HepG2 (cell line): Measurements from ENCODE around the gene GTPBP6. TPM values are rescaled to one million over a fixed set of nuclear protein-coding genes. Genes with fewer than 3 reads are reported as not detected.

Source experiments
- ATAC-seq: fragments of 200-7000 bp; cut with Tn5 transposase; 3 replicates; pipeline ENCODE4 v1.9.1; 2020; ENCODE audit warnings: mild to moderate bottlenecking, moderate library complexity
- BruUV-seq: library from RNA; stranded (reverse); fragments of 400-500 nt; replicated peaks from 2 replicates; lab custom pipeline; 2021; lab: Mats Ljungman, UMichigan
- CTCF ChIA-PET: fragments of 300-600 bp; formaldehyde crosslinking; extraction: SDS; loops from one replicate; lab custom pipeline; 2021; ENCODE audit warnings: low total read pairs, inconsistent platforms, low intra/inter-chr PET ratio; lab: Yijun Ruan, JAX
- POLR2A ChIA-PET: fragments of 350-600 bp; sonication (Branson Sonifier 250); formaldehyde crosslinking; loops from one replicate; lab custom pipeline; 2020; ENCODE audit warnings: antibody characterized with exemption, inconsistent platforms; lab: Yijun Ruan, JAX
- DNase-seq: peaks from one replicate; pipeline ENCODE4 v3.0.0-alpha.2; 2015; ENCODE audit warnings: low spot score
- FAIRE-seq: peaks from 3 replicates; lab custom pipeline; 2011; peaks lifted over from hg19 to GRCh38; lab: Jason Lieb, UNC
- H2AFZ ChIP-seq: one replicate; pipeline ENCODE4 v1.6.1; 2011; ENCODE audit warnings: low read length, inconsistent platforms
- H3K27ac ChIP-seq: fragments of 300-600 bp; 3 replicates; pipeline ENCODE4 v1.8.0; 2011; ENCODE audit warnings: mixed run types, mild to moderate bottlenecking, mixed read lengths, low read length, inconsistent platforms; ENCODE audit not compliant: insufficient read depth; ENCODE audit errors: extremely low read length
- H3K27me3 ChIP-seq, 2 experiments: fragments of 200-600 bp in 1 of 2; 2 replicates in 1 of 2; 3 replicates in 1 of 2; pipeline versions ENCODE4 v1.6.0 to v1.8.0; 2011; ENCODE audit warnings: low read length in 2 of 2, mild to moderate bottlenecking in 2 of 2, moderate library complexity in 2 of 2, inconsistent platforms in 1 of 2; ENCODE audit not compliant: insufficient read depth in 2 of 2, control insufficient read depth in 1 of 2
- H3K36me3 ChIP-seq, 2 experiments: fragments of 200-600 bp in 1 of 2; replicated peaks in 1 of 2; 2 replicates in 1 of 2; 3 replicates in 1 of 2; pipeline versions ENCODE4 v1.5.1 to v1.8.0; 2011; ENCODE audit warnings: low read length in 2 of 2, inconsistent platforms in 1 of 2; ENCODE audit not compliant: insufficient read depth in 2 of 2, control insufficient read depth in 1 of 2
- H3K4me1 ChIP-seq: 2 replicates; pipeline ENCODE4 v1.5.1; 2012; ENCODE audit warnings: low read length, inconsistent platforms; ENCODE audit not compliant: insufficient read depth
- H3K4me2 ChIP-seq: 2 replicates; pipeline ENCODE4 v1.6.0; 2011; ENCODE audit warnings: low read depth, low read length, inconsistent platforms
- H3K4me3 ChIP-seq, 3 experiments: fragments of 200-600 bp in 1 of 3; sonication (generic), shearing (Covaris generic) in 1 of 3; replicated peaks in 1 of 3; 2 replicates each; pipeline ENCODE4 v1.5.1; 2011 to 2016; ENCODE audit warnings: low read length in 3 of 3, inconsistent platforms in 2 of 3, low read depth in 2 of 3, mild to moderate bottlenecking in 2 of 3, control low read depth in 1 of 3, mixed read lengths in 1 of 3; ENCODE audit not compliant: insufficient read depth in 1 of 3
- H3K79me2 ChIP-seq: one replicate; pipeline ENCODE4 v1.6.1; 2011; ENCODE audit warnings: low read length, inconsistent platforms; ENCODE audit not compliant: insufficient read depth
- H3K9ac ChIP-seq: 2 replicates; pipeline ENCODE4 v1.6.0; 2011; ENCODE audit warnings: mild to moderate bottlenecking, low read depth, low read length, inconsistent platforms; ENCODE audit not compliant: insufficient read depth
- H3K9me3 ChIP-seq: 2 replicates; pipeline ENCODE4 v1.5.1; 2012; ENCODE audit warnings: mild to moderate bottlenecking, low read length
- H4K20me1 ChIP-seq: 2 replicates; pipeline ENCODE4 v1.6.0; 2011; ENCODE audit warnings: inconsistent platforms, mild to moderate bottlenecking, low read length, moderate library complexity; ENCODE audit not compliant: insufficient read depth
- CERS6 ChIP-seq: sonication (generic); formaldehyde crosslinking; IDR thresholded peaks from 2 replicates; pipeline ENCODE4 v1.5.0; 2020; ENCODE audit warnings: missing genetic modification reagents
- HCFC1 ChIP-seq: fragments of 150-350 bp; IDR thresholded peaks from 2 replicates; pipeline ENCODE4 v1.6.1; 2014; ENCODE audit warnings: low read depth, low read length
- HOXA3 ChIP-seq: sonication (generic); formaldehyde crosslinking; IDR thresholded peaks from 2 replicates; pipeline ENCODE4 v1.5.0; 2020; ENCODE audit warnings: missing genetic modification reagents
- MAFG ChIP-seq: sonication (generic); formaldehyde crosslinking; IDR thresholded peaks from 2 replicates; pipeline ENCODE4 v1.5.1; 2020; ENCODE audit warnings: mild to moderate bottlenecking, missing genetic modification reagents
- PPARG ChIP-seq: conservative IDR thresholded peaks from 2 replicates; pipeline ENCODE4 v1.6.1; 2016; ENCODE audit warnings: missing biosample characterization, missing genetic modification reagents
- PRDM15 ChIP-seq: sonication (generic); formaldehyde crosslinking; IDR thresholded peaks from 2 replicates; pipeline ENCODE4 v1.4.0; 2020; ENCODE audit warnings: missing genetic modification reagents
- RFX5 ChIP-seq: IDR thresholded peaks from 2 replicates; pipeline ENCODE4 v1.6.1; 2011; ENCODE audit warnings: low read depth, low read length, improper control_type of control experiment
- SP5 ChIP-seq: IDR thresholded peaks from 2 replicates; pipeline ENCODE4 v1.6.1; 2016; ENCODE audit warnings: low read depth, borderline replicate concordance
- TAF1 ChIP-seq: sonication (generic); formaldehyde crosslinking; IDR thresholded peaks from 2 replicates; pipeline ENCODE4 v1.4.0; 2020; ENCODE audit warnings: missing genetic modification reagents
- TAF15 ChIP-seq: fragments of 200-400 bp; formaldehyde crosslinking; IDR thresholded peaks from one replicate; pipeline ENCODE4 v1.6.1; 2018; ENCODE audit warnings: mild to moderate bottlenecking, low read depth, low read length; ENCODE audit not compliant: poor library complexity, severe bottlenecking
- TEF ChIP-seq: sonication (generic); formaldehyde crosslinking; IDR thresholded peaks from 2 replicates; pipeline ENCODE4 v1.5.0; 2020; ENCODE audit warnings: missing genetic modification reagents
- TSC22D2 ChIP-seq: sonication (generic); formaldehyde crosslinking; IDR thresholded peaks from 2 replicates; pipeline ENCODE4 v1.5.1; 2020; ENCODE audit warnings: missing genetic modification reagents, mild to moderate bottlenecking, borderline replicate concordance
- ZFP36L2 ChIP-seq: sonication (generic); formaldehyde crosslinking; IDR thresholded peaks from 2 replicates; pipeline ENCODE4 v1.4.0; 2020; ENCODE audit warnings: missing genetic modification reagents
- ZNF652 ChIP-seq: IDR thresholded peaks from 2 replicates; pipeline ENCODE4 v1.6.1; 2016; ENCODE audit warnings: low read depth, borderline replicate concordance
- WGBS: methylation state at CpG from one replicate; pipeline ENCODE4 v1.1.6; 2017; ENCODE audit warnings: low lambda C conversion rate; 5-methylcytosine and 5-hydroxymethylcytosine counted together
- in situ Hi-C: cut with HindIII; loops from 2 replicates; pipeline ENCODE4 v1.10.0; 2017; ENCODE audit warnings: low pct_unique_long_range_greater_than_20kb; ENCODE audit not compliant: extremely low pct_ligation_motif_present
- intact Hi-C: fragments of 100-400 bp; cut with micrococcal nuclease; formaldehyde crosslinking; loops from one replicate; pipeline ENCODE4 v1.10.0; 2022; ENCODE audit not compliant: unreplicated experiment
- polyA plus RNA-seq, 8 experiments: library from polyadenylated mRNA; depleted of rRNA in 3 of 8; stranded (reverse) in 7 of 8; unstranded in 1 of 8; fragments of >200 nt; fragmentation: Illumina TruSeq in 4 of 8; extraction: Trizol in 4 of 8; gene quantifications; 2 replicates each; pipeline versions ENCODE4 v1.2.1 to v1.2.3, GENCODE V29; 2011 to 2016; ENCODE audit warnings: low read depth in 4 of 8, missing spikeins in 1 of 8, mixed read lengths in 1 of 8; ENCODE audit not compliant: insufficient read depth in 1 of 8
- total RNA-seq, 5 experiments: library from RNA; depleted of rRNA; stranded (reverse); fragments of >200 nt; fragmentation: Illumina TruSeq; extraction: Trizol; gene quantifications; 2 replicates each; pipeline ENCODE4 v1.2.3, GENCODE V29; 2016; ENCODE audit warnings: low read depth in 1 of 5

Gene GTPBP6
- total and polyA plus RNA-seq, 2 of the 13 experiments (the other 11 are each of a cell fraction or from before 2014, with no cell fraction given): 20.2 to 39.6 TPM

- 96% methylated on average over 26 of the region's 52 CpGs for WGBS
- FAIRE-seq (no peak), DNase-seq (no peak), ATAC-seq (peak; percentile 20; the same call in 1 of the 3 replicates)
- Histone ChIP-seq H3K27me3 (no peaks in the 10 kb centered on the region), H3K4me1 (no peaks in the 10 kb centered on the region), H3K79me2 (no peaks in the 10 kb centered on the region), H4K20me1 (no peaks in the 10 kb centered on the region), H3K9ac (no peak overlapping the region), H3K9me3 (no peaks in the 10 kb centered on the region), H3K36me3 (peaks cover 0 to 7% of the 10 kb centered on the region in 2 experiments; a peak in 2 of 5 replicates), H3K4me3 (no peak overlapping the region), H2AFZ (no peak overlapping the region), H3K27ac (no peak overlapping the region), H3K4me2 (no peak overlapping the region)
- CTCF ChIA-PET: no interaction called here
- POLR2A ChIA-PET: no interaction called here
- no TSS peak for BruUV-seq
- in situ Hi-C loops (no loop called here), intact Hi-C loops (no loop called here)
- no peak for TF ChIP-seq TSC22D2 (CRISPR knock-in tag)
- TF ChIP-seq HOXA3 (CRISPR knock-in tag): no peak
- TF ChIP-seq SP5 (CRISPR knock-in tag): no peak
- no peak for TF ChIP-seq HCFC1
- TF ChIP-seq ZNF652: no peak
- TF ChIP-seq MAFG (CRISPR knock-in tag): no peak
- no peak for TF ChIP-seq ZFP36L2 (CRISPR knock-in tag)
These were observed 22.2 kb upstream of the GTPBP6 start for GRCh38 chrX:340641-341423.

- FAIRE-seq: no peak
- peak; percentile 25; the same call in 2 of the 3 replicates for ATAC-seq
- Histone ChIP-seq H3K79me2 (no peaks in the 10 kb centered on the region), H3K27ac (no peak overlapping the region), H3K4me3 (no peak overlapping the region), H2AFZ (no peak overlapping the region), H4K20me1 (no peaks in the 10 kb centered on the region), H3K27me3 (no peaks in the 10 kb centered on the region), H3K9me3 (no peaks in the 10 kb centered on the region), H3K4me1 (no peaks in the 10 kb centered on the region), H3K4me2 (no peak overlapping the region), H3K36me3 (peaks cover 0 to 7% of the 10 kb centered on the region in 2 experiments; a peak in 2 of 5 replicates), H3K9ac (no peak overlapping the region)
- in situ Hi-C loops (no loop called here), intact Hi-C loops (no loop called here)
- BruUV-seq: no TSS peak
- DNase-seq: no peak
- POLR2A ChIA-PET: no interaction called here
- 89% methylated on average over 15 of the region's 24 CpGs for WGBS
- CTCF ChIA-PET: no interaction called here
- TF ChIP-seq TAF1 (CRISPR knock-in tag) (no peak), RFX5 (no peak), PPARG (CRISPR knock-in tag) (no peak), TAF15 (no peak), CERS6 (no peak), PRDM15 (CRISPR knock-in tag) (no peak), TEF (CRISPR knock-in tag) (no peak)
These were observed 21.5 kb upstream of the GTPBP6 start for GRCh38 chrX:340121-340520.
